ENCODE results near the gene RAB3A. TPM values are rescaled to one million over a fixed set of nuclear protein-coding genes. Genes with fewer than 3 reads are reported as not detected.

RAB3A gene
- total RNA-seq, 4 donors from 2014 or later = 0.30 to 0.76 (median 0.44) TPM; not detected in 1

DNA sequence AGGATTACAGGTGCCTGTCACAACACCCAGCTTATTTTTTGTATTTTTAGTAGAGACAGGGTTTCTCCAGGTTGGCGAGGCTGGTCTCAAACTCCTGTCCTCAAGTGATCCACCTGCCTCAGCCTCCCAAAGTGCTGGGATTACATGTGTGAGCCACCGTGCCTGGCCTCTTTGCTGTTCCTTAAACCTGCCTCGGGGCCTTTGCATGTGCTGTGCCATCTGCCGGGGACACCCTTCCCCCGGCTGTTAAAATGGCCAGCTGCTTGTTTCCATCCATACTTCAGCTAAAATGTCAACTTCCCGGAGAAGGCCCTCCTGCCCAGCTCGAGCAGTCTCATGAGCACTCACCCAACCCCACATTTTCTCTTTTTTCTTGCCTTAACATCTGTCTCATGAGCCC is 41.5 kb upstream of the RAB3A start:
- TF ChIP-seq, protein P1, sequence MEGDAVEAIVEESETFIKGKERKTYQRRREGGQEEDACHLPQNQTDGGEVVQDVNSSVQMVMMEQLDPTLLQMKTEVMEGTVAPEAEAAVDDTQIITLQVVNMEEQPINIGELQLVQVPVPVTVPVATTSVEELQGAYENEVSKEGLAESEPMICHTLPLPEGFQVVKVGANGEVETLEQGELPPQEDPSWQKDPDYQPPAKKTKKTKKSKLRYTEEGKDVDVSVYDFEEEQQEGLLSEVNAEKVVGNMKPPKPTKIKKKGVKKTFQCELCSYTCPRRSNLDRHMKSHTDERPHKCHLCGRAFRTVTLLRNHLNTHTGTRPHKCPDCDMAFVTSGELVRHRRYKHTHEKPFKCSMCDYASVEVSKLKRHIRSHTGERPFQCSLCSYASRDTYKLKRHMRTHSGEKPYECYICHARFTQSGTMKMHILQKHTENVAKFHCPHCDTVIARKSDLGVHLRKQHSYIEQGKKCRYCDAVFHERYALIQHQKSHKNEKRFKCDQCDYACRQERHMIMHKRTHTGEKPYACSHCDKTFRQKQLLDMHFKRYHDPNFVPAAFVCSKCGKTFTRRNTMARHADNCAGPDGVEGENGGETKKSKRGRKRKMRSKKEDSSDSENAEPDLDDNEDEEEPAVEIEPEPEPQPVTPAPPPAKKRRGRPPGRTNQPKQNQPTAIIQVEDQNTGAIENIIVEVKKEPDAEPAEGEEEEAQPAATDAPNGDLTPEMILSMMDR (IDR thresholded peaks at IDR 0.05) = no peak
- no peak for TF ChIP-seq POLR2A (IDR thresholded peaks at IDR 0.05)
- no peaks in the 10 kb centered on the region for H3K9me3 ChIP-seq
- no peaks in the 10 kb centered on the region for H3K4me1 ChIP-seq
- no peaks in the 10 kb centered on the region for H3K27me3 ChIP-seq
- H3K27ac ChIP-seq = no peak overlapping the region
- no peaks in the 10 kb centered on the region for H3K36me3 ChIP-seq
- 62 to 67% methylated on average over 7 of the region's 7 CpGs for WGBS, 2 donors
- no peak overlapping the region for H3K4me3 ChIP-seq
- intact Hi-C loops (cut with DNase I) = loop anchor here (5.0 kb wide), 1 partner anchor 33 kb away; no protein-coding TSS in a partner anchor
- no peak for DNase-seq

DNA sequence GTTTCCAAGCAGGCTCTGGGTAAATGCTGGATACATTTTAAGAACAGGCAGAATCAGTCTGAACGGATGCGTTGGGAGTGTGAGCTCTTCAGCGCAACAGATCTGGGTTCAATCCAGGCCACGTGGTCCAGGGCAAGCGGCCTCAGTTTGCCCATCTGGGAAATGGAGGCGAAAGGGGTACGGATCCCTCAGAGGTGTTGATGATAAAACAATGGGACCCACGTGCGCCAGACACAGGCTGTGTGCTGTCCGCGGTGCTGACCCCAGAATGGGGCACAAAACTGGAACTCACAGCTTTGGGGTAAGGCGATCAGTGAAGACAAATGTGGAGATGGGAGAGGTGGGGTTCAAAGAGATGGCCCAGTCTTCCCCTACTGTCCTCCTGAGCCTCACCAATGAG is 35.5 kb upstream of the RAB3A start:
- H3K4me1 ChIP-seq = no peaks in the 10 kb centered on the region

GRCh38 chr19:18234194-18234593 is 30.4 kb upstream of the RAB3A start:
- intact Hi-C loops (cut with DNase I) = no loop called here
- Histone ChIP-seq H3K4me1 (peaks cover 0 to 16% (median 5%) of the 10 kb centered on the region in 3 donors), H3K9me3 (peaks cover 0 to 11% (median 10%) of the 10 kb centered on the region in 3 donors), H3K27ac (no peak overlapping the region), H3K27me3 (peaks cover 0 to 88% (median 11%) of the 10 kb centered on the region in 4 donors), H3K36me3 (no peaks in the 10 kb centered on the region), H3K4me3 (no peak overlapping the region)
- no peak for TF ChIP-seq POLR2A (IDR thresholded peaks at IDR 0.05)
- TF ChIP-seq, protein P1 (IDR thresholded peaks at IDR 0.05) = no peak
- 30 to 31% methylated on average over 5 of the region's 6 CpGs for WGBS, 2 donors
- no peak for DNase-seq

More for the DNA sequence above, 35.5 kb upstream of the RAB3A start:
- H3K27ac ChIP-seq = no peak overlapping the region
- H3K36me3 ChIP-seq = no peaks in the 10 kb centered on the region
- H3K27me3 ChIP-seq = peaks cover 0 to 45% (median 0%) of the 10 kb centered on the region in 4 donors
- TF ChIP-seq, protein P1 (IDR thresholded peaks at IDR 0.05) = no peak
- TF ChIP-seq POLR2A (IDR thresholded peaks at IDR 0.05) = no peak
- DNase-seq = no peak
- intact Hi-C loops (cut with DNase I) = no loop called here
- no peaks in the 10 kb centered on the region for H3K9me3 ChIP-seq
- 34 to 46% methylated on average over 7 to 12 of the region's 12 CpGs for WGBS, 2 donors
- no peak overlapping the region for H3K4me3 ChIP-seq

DNA sequence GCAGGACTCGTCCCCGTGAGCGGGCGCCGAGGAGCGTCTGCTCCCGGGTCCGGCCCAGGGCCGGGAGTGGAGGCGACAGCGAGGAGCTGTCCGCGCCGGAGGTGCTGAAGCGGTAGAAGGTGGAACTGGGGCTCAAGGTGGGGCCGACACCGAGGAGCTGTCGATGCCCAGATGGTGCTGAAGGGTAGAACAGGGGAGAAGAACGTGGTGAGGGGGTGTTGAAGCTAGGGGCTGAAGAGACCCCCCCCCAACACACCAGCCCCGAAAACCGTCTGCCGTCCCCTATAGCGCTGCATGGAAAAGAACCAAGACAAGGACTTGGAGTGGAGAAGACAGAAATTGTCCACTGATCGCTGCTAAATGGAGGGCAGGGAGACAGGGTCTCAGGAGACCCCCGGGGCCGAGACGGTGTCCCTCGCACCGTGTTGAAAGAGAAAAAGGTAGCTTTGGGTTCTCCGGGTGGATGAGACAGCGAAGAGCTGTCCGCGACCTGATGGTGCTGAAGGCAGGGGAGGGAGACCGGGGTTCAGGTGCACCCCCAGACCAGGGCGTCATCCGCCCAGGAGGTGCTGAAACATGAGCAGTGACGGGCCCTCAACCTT is 29.5 kb upstream of the RAB3A start:
- H3K4me1 ChIP-seq = peaks cover 0 to 16% (median 5%) of the 10 kb centered on the region in 3 donors
- peaks cover 0 to 88% (median 11%) of the 10 kb centered on the region in 4 donors for H3K27me3 ChIP-seq
- WGBS, 2 donors = 28 to 41% methylated on average over 18 to 22 of the region's 37 CpGs
- H3K4me3 ChIP-seq = no peak overlapping the region
- H3K36me3 ChIP-seq = no peaks in the 10 kb centered on the region
- TF ChIP-seq, protein P1 (IDR thresholded peaks at IDR 0.05) = no peak
- no peak for TF ChIP-seq POLR2A (IDR thresholded peaks at IDR 0.05)
- peaks cover 0 to 11% (median 10%) of the 10 kb centered on the region in 3 donors for H3K9me3 ChIP-seq
- intact Hi-C loops (cut with DNase I) = no loop called here
- no peak for DNase-seq
- no peak overlapping the region for H3K27ac ChIP-seq

GRCh38 chr19:18232540-18233223 is 28.8 kb upstream of the RAB3A start:
- 0 to 20% methylated on average over 4 to 11 of the region's 46 CpGs for WGBS, 2 donors
- H3K27ac ChIP-seq = no peak overlapping the region
- peaks cover 0 to 93% (median 11%) of the 10 kb centered on the region in 4 donors for H3K27me3 ChIP-seq
- intact Hi-C loops (cut with DNase I) = no loop called here
- DNase-seq = no peak
- H3K4me1 ChIP-seq = peaks cover 0 to 16% (median 5%) of the 10 kb centered on the region in 3 donors
- no peak overlapping the region for H3K4me3 ChIP-seq
- H3K9me3 ChIP-seq = peaks cover 0 to 11% (median 10%) of the 10 kb centered on the region in 3 donors
- TF ChIP-seq, protein P1 (IDR thresholded peaks at IDR 0.05) = no peak
- no peaks in the 10 kb centered on the region for H3K36me3 ChIP-seq

Measured in esophagus squamous epithelium (tissue), 5 donors.